22Rv1 (cell line): ENCODE results near the gene AHCYL1.

Source experiments
- CTCF ChIP-seq: fragments of 450-650 bp; IDR thresholded peaks from 2 replicates; pipeline ENCODE4 v1.5.1; 2017; ENCODE audit warnings: mild to moderate bottlenecking
- ZFX ChIP-seq: fragments of 450-650 bp; IDR thresholded peaks from 2 replicates; pipeline ENCODE4 v1.6.1; 2017; ENCODE audit warnings: antibody characterized with exemption, borderline replicate concordance

- no peak for TF ChIP-seq CTCF
- no peak for TF ChIP-seq ZFX
Observed at GRCh38 chr1:110002695-110003094, 18.1 kb downstream of the AHCYL1 start.
